DMS153 treated with DMSO at 0.1 percent for 48 hours (cell line): ENCODE results near the gene MFSD12.

Experiments
- DNase-seq: peaks from one replicate; lab custom pipeline; 2025; ENCODE audit not compliant: unreplicated experiment; lab: John Stamatoyannopoulos, UW

Gene MFSD12

GRCh38 chr19:3556978-3557460 is 367 bp downstream of the MFSD12 start:
- DNase-seq = no peak

GRCh38 chr19:3556423-3556977 is 886 bp downstream of the MFSD12 start:
- DNase-seq = no peak

GRCh38 chr19:3555653-3556422 is 1.5 kb downstream of the MFSD12 start:
- DNase-seq = no peak

- DNase-seq = no peak
Measured at GRCh38 chr19:3554254-3555083, 2.9 kb downstream of the MFSD12 start.

GRCh38 chr19:3551792-3552095 is 5.6 kb downstream of the MFSD12 start:
- DNase-seq = no peak

- DNase-seq = no peak
Measured at GRCh38 chr19:3550947-3551791, 6.2 kb downstream of the MFSD12 start.

GRCh38 chr19:3549816-3550215 is 7.6 kb downstream of the MFSD12 start:
- no peak for DNase-seq

GRCh38 chr19:3548606-3549005 is 8.8 kb downstream of the MFSD12 start:
- DNase-seq = no peak

- no peak for DNase-seq
Measured at GRCh38 chr19:3547767-3548282, 9.6 kb downstream of the MFSD12 start.

GRCh38 chr19:3547301-3547731 is 10.1 kb downstream of the MFSD12 start:
- DNase-seq = no peak

GRCh38 chr19:3546119-3546518 is 11.3 kb downstream of the MFSD12 start:
- no peak for DNase-seq

GRCh38 chr19:3545669-3546034 is 11.7 kb downstream of the MFSD12 start:
- no peak for DNase-seq

GRCh38 chr19:3544742-3545668 is 12.4 kb downstream of the MFSD12 start:
- DNase-seq = peak; percentile 3

GRCh38 chr19:3544058-3544376 is 13.4 kb downstream of the MFSD12 start:
- DNase-seq = no peak

- DNase-seq = no peak
Measured at GRCh38 chr19:3543150-3544057, 14.0 kb downstream of the MFSD12 start.

GRCh38 chr19:3539756-3540118 is 17.6 kb downstream of the MFSD12 start:
- DNase-seq = no peak

GRCh38 chr19:3538965-3539755 is 18.2 kb downstream of the MFSD12 start, which contains the start of gene TEKTIP1:
TEKTIP1 (plus strand) TSS chr19:3539174; CDS start chr19:3539178, 4 bp downstream.
- no peak for DNase-seq
